ENCODE measurements around the gene CD81. TPM values are rescaled to one million over a fixed set of nuclear protein-coding genes. Genes with fewer than 3 reads are reported as not detected.
"Not testable (repeated sequence)": the region's sequence is repeated elsewhere in the genome, so short reads cannot be mapped to it uniquely, and the experiment has no call there.

CD81 gene
- total RNA-seq, 1 donor from 2014 or later: 723 TPM

GRCh38 chr11:2355000-2355644 lies 22.0 kb upstream of the CD81 start:
- DNase-seq (ENCODE audit: low spot score): peak; percentile 55

- peak; percentile 45 for DNase-seq (ENCODE audit: low spot score)
These were observed 19.9 kb upstream of the CD81 start for GRCh38 chr11:2357246-2357645.

- DNase-seq (ENCODE audit: low spot score): not testable (repeated sequence)
These were observed 19.5 kb upstream of the CD81 start for GRCh38 chr11:2357651-2358050.

- peak; percentile 64 for DNase-seq (ENCODE audit: low spot score)
These were observed 18.2 kb upstream of the CD81 start for GRCh38 chr11:2358754-2359442.

- peak; percentile 68 for DNase-seq (ENCODE audit: low spot score)
These were observed 17.6 kb upstream of the CD81 start for GRCh38 chr11:2359557-2359956.

- no peak for DNase-seq (ENCODE audit: low spot score)
These were observed 16.9 kb upstream of the CD81 start for GRCh38 chr11:2360081-2360642.

GRCh38 chr11:2361565-2361964 lies 15.5 kb upstream of the CD81 start:
- DNase-seq (ENCODE audit: low spot score): no peak

GRCh38 chr11:2362414-2362813 lies 14.7 kb upstream of the CD81 start:
- no peak for DNase-seq (ENCODE audit: low spot score)

GRCh38 chr11:2363130-2363529 lies 14.0 kb upstream of the CD81 start:
- no peak for DNase-seq (ENCODE audit: low spot score)

GRCh38 chr11:2363577-2364370 lies 13.3 kb upstream of the CD81 start:
- no peak for DNase-seq (ENCODE audit: low spot score)

- DNase-seq (ENCODE audit: low spot score): not testable (repeated sequence)
These were observed 12.7 kb upstream of the CD81 start for GRCh38 chr11:2364386-2364785.

GRCh38 chr11:2365571-2366210 lies 11.4 kb upstream of the CD81 start:
- DNase-seq (ENCODE audit: low spot score): no peak

- DNase-seq (ENCODE audit: low spot score): no peak
These were observed 10.8 kb upstream of the CD81 start for GRCh38 chr11:2366276-2366675.

- no peak for DNase-seq (ENCODE audit: low spot score)
These were observed 10.4 kb upstream of the CD81 start for GRCh38 chr11:2366733-2367132.

- DNase-seq (ENCODE audit: low spot score): no peak
These were observed 9.6 kb upstream of the CD81 start for GRCh38 chr11:2367266-2368160.

- no peak for DNase-seq (ENCODE audit: low spot score)
These were observed 8.8 kb upstream of the CD81 start for GRCh38 chr11:2368178-2368850.

GRCh38 chr11:2368851-2369180 lies 8.3 kb upstream of the CD81 start:
- DNase-seq (ENCODE audit: low spot score): no peak

GRCh38 chr11:2369320-2369719 lies 7.8 kb upstream of the CD81 start:
- no peak for DNase-seq (ENCODE audit: low spot score)

- DNase-seq (ENCODE audit: low spot score): no peak
These were observed 7.2 kb upstream of the CD81 start for GRCh38 chr11:2369896-2370295.
